ENCODE data around the gene ZNF800. TPM values are rescaled to one million over a fixed set of nuclear protein-coding genes. Genes with fewer than 3 reads are reported as not detected.

ZNF800 gene
- total RNA-seq, 1 donor from 2014 or later, result 29.8 TPM

- TF ChIP-seq CTCF (conservative IDR thresholded peaks at IDR 0.05), result no peak
- Mint-ChIP-seq H3K27me3 (ENCODE audit: low read depth) (peaks cover 14% of the 10 kb centered on the region), H3K4me1 (peaks cover 28% of the 10 kb centered on the region), H3K27ac (ENCODE audit: unreplicated experiment) (no peak overlapping the region), H3K36me3 (ENCODE audit: low read depth) (peaks cover 17% of the 10 kb centered on the region), H3K9me3 (no peaks in the 10 kb centered on the region), H3K4me3 (no peak overlapping the region)
- DNase-seq (ENCODE audit: low read depth, low spot score), result no peak
Measured at GRCh38 chr7:127389321-127389720, 3.2 kb downstream of the ZNF800 start.

- peaks cover 3% of the 10 kb centered on the region for H3K27me3 Mint-ChIP-seq (ENCODE audit: low read depth)
- DNase-seq (ENCODE audit: low read depth, low spot score), result no peak
- H3K4me3 Mint-ChIP-seq, result no peak overlapping the region
- H3K36me3 Mint-ChIP-seq (ENCODE audit: low read depth), result peaks cover 22% of the 10 kb centered on the region
- no peaks in the 10 kb centered on the region for H3K9me3 Mint-ChIP-seq
- no peak for TF ChIP-seq CTCF (conservative IDR thresholded peaks at IDR 0.05)
- H3K4me1 Mint-ChIP-seq, result peaks cover 18% of the 10 kb centered on the region
- no peak overlapping the region for H3K27ac Mint-ChIP-seq (ENCODE audit: unreplicated experiment)
Measured at GRCh38 chr7:127387974-127388373, 4.5 kb downstream of the ZNF800 start.

DNA sequence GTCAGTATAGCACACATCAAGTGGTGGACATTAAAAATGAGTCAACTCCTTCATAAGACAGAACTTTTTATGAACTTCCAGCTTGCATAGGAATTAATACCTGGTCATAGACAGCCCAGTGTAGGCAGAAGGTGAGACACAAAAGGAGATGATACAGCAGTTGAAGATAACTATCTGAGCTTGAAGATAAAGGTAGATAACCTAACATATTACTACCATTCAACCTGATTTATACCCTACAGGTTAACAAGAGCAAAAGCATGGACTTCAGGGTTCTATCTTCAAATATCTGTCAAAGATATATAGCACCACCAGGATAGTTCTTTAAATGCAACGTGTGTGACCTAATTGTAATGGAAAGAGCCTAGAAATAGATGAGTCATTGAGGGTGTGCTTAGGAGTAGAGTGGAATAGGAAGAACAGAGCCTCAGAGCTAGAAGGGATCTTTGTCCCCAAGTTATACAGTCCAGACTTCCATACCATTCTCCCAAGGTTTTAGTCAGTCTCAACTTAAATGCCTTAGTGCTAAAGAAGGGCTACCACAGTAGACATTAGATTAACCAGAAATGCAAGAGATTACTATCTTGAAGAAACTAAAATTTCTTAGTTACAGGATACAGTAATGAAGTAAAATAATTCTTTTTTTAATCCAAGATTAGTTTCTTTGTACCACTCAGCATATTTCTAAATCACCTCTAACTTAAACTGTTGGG lies 9.2 kb downstream of the ZNF800 start:
- Mint-ChIP-seq H3K4me3 (no peak overlapping the region), H3K9me3 (no peaks in the 10 kb centered on the region), H3K27me3 (ENCODE audit: low read depth) (no peaks in the 10 kb centered on the region), H3K27ac (ENCODE audit: unreplicated experiment) (no peak overlapping the region), H3K36me3 (ENCODE audit: low read depth) (peaks cover 14% of the 10 kb centered on the region), H3K4me1 (no peaks in the 10 kb centered on the region)
- no peak for TF ChIP-seq CTCF (conservative IDR thresholded peaks at IDR 0.05)
- DNase-seq (ENCODE audit: low read depth, low spot score), result no peak

DNA sequence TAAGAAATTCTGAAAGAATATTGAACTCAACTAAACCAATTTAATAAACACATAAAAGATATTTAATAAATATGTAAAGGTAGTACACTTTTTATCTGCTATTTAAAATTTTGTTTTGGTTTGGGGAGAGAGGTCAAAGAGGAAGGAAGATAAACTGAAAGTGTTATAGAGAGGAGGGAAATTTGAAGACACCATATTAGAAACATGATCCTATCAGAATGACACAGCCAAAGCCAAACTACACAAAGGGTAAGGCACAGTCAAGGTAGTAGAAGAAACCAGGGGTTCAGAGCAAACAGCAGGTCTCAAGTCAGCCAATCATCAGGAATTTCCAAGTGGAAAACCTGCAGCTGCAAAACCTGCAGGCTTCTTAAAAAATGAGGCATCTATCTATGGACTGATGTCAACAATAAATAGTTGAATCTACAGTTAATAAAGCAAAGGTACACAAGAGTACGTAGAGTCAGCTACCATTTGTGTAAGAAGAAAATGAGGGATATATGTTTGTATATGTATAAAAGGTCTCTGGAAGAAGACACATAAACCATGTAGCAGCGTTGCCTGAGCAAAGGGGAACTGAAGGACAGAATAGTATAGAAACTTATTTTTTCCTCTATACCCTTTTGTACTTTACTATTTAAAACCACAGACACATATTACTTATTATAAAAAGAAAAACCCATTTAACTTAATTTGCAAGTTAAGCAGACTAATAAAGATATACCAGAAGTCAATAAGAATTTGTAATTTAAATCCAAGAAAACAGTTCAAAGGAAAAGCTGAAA lies 10.0 kb downstream of the ZNF800 start:
- Mint-ChIP-seq H3K9me3 (no peaks in the 10 kb centered on the region), H3K27ac (ENCODE audit: unreplicated experiment) (no peak overlapping the region), H3K4me1 (no peaks in the 10 kb centered on the region), H3K4me3 (no peak overlapping the region), H3K27me3 (ENCODE audit: low read depth) (no peaks in the 10 kb centered on the region), H3K36me3 (ENCODE audit: low read depth) (peaks cover 10% of the 10 kb centered on the region)
- no peak for DNase-seq (ENCODE audit: low read depth, low spot score)
- TF ChIP-seq CTCF (conservative IDR thresholded peaks at IDR 0.05), result no peak

DNA sequence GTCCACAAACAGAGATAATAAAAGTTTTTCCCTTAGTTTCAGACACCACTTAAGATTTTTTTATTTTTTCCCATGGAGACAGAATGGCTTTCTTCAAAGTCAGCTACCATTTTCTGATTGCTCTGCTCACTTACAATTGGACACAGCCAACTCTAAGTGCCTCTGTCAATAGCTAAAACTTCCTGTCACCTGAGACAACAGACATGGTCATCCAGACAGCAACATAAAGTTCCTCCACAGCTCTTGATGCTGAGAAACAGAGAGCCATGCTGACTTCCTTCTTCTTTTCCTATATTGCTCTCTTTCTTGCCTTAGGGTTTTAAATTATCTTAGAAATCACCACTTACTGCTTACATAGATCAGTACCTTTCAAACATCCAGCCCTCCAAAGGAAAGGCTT lies 12.0 kb downstream of the ZNF800 start:
- Mint-ChIP-seq H3K4me1 (no peaks in the 10 kb centered on the region), H3K27me3 (ENCODE audit: low read depth) (no peaks in the 10 kb centered on the region), H3K36me3 (ENCODE audit: low read depth) (peaks cover 9% of the 10 kb centered on the region), H3K9me3 (no peaks in the 10 kb centered on the region), H3K27ac (ENCODE audit: unreplicated experiment) (no peak overlapping the region), H3K4me3 (no peak overlapping the region)
- no peak for TF ChIP-seq CTCF (conservative IDR thresholded peaks at IDR 0.05)
- DNase-seq (ENCODE audit: low read depth, low spot score), result no peak
